Measurements from ENCODE around the gene FAXC.

The FAXC gene

DNA sequence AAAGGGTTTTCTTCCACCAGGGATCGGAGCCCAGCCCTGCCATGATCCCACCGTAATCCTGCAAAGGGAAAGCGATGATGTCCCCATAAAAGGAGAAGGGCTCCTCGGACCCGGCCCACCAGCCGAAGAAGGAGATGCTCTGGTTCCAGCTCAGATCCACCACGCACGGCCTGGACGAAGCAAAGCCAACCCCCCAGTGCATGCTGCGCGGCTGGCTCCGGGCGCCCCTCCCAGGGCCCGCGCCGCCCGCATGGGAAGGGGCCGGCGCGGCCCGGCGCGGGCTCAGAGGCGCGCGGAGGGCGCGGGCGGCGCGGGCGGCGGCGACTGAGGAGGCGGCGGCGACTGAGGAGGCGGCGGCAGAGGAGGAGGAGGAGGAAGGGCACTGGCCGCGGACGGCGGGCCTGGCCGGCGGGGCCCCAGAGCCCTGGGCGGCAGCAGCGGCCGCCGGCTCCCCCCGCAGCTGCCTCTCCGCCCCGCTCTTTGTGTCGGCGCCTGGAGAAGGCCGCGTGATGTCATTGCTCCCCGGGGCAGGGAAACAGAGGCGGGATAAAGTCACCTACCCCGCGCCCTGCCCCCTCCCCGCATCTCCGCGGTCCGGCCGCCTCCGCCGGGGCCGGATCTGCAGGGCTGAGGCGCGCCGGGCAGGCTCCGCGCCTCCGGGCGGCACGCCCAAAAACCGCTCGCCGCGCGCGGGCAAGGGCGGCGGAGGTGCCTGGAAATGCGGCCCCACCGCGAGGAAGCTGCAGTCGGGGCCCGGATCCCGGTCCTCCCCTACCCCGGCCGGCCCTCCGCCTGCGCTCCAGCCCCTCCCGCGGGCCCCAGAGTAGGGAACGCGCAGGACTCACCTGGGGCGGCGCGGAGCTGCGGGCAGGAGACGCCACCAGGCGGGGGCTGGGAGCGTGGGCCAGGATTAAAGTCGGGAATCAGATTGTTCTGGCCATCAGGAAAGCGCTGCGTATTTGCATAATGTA, at the start of gene FAXC:
FAXC (minus strand) TSS at position 504 of the 971 bp plus-strand sequence; CDS start at position 202, 302 bp downstream.
- peak; percentile 8 for DNase-seq

DNA sequence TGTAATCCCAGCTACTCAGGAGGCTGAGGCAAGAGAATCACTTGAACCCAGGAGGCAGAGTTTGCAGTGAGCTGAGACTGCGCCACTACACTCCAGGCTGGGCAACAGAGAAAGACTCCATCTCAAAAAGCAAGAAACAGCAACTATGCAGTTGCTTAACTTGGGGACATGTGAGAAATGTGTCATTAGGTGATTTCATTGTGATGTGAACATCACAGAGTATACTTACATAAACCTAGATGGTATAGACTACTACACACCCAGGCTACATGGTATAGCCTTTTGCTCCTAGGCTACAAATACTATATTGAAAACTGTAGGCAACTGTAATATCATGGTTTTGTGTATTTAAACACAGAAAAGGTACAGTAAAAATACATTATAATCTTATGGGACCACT, 47.8 kb upstream of the FAXC start:
- DNase-seq, result no peak

DNA sequence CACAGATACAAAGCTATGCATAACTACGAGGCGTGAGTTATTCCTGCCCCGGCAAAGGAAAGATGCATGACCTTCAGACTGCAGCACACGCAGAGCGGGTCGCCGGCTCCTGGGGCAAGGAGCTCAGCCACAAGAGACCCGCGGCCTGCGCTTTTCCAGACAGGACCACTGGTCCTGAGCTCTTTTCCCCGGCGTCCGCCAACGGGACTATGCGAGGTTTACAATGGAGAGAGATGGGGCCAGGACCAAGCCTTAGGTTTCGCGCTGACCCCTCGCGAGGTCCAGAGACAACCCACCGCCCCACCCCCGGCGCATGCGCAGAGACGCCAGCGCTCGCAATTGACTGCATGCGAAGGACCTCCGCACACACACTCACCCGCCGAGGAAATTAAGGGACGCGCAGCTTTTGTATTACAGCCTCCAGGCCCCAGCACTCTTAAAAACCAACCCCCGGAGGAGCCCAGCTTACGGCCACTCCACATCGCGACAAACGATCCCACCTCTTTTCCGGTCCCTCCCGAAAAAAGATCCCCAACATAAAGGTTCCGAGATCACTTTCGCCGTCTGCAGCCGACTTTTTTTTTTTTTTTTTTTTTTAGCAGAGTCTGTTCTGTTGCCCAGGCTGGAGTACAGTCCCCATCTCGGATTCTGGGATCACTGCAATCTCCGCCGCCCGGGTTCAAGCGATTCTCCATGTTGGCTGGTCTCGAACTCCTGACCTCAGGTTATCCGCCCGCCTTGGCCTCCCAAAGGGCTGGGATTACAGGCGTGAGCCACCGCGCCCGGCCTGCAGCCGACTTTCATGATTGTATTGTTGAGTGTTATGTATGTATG, 44.4 kb upstream of the FAXC start, which contains the start of gene COQ3:
COQ3 (minus strand) TSS at position 498 of the 834 bp plus-strand sequence; CDS start at position 482, 16 bp downstream.
- DNase-seq, result peak; percentile 76

- no peak for DNase-seq
Measured at GRCh38 chr6:99393366-99393697, 43.9 kb upstream of the FAXC start.

DNA sequence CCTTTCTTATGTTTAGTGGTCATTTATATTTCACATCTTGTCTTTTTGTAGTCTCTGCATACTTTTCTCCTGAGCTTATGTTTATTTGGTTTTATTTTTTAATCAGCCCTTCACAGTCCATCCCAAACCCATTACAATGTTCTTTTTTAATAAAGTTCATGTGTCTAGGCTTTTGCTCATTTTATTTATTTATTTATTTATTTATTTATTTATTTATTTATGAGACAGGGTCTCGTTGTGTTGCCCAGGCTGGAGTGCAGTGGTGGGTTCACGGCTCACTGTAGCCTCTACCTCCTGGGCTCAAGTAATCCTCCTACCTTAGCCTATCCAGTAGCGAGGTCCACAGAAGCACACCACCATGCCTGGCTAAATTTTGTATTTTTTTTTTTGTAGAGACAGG, 41.4 kb upstream of the FAXC start:
- no peak for DNase-seq

DNA sequence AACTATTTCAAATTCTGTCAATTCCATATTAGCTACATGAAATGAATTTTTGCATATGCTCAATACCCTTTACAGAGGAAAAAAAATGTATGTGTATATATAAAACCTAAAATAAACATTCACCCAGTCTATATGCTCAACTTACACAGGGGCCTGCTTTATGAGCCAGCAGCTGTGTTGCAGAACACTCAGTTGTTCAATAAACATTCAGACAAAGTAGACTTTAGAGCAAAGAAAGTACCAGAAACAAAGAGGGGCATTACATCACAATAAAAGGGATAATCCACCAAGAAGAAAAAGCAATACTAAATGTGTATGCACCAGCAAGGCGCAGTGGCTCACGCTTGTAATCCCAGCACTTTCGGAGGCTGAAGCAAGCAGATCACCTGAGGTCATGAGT, 35.0 kb upstream of the FAXC start:
- DNase-seq, result no peak

- DNase-seq, result no peak
Measured at GRCh38 chr6:99378636-99379035, 29.2 kb upstream of the FAXC start.

DNA sequence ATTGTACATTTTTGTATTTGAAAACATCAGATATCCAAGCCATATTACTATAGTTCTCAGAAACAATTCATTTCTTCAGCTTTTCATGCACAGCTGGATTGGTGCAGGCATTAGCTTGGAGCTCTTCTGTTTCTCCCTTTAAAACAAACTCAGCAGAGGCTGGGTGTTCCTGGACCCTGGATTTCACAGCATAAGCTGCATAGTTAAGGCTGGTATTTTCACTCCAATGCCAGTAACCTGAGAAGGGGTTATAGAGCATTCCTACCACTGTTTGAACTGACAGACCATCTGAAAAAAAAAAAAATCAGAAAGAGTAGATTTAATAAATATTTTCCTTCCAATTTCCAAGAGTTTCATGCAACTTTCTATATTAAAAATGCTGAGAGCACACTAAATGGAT, 20.1 kb upstream of the FAXC start:
- DNase-seq, result no peak

- no peak for DNase-seq
Measured at GRCh38 chr6:99366852-99367251, 17.4 kb upstream of the FAXC start.

DNA sequence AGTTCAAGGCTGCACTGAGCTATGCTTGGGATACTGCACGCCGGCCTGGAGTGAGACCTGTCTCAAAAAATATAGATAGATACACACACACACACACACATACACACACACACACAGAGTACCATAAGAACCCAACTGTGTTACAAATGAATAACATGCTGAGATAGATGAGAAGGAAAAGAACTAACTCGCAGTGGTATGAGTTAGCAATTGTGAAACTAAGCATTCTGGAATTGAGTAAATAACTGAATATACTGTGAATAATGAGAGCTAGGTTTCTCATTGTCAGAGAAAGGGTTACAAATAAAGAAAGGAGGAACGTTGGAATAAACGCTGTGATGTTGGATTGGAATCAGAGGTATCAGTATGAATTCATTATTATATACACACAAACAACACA, 14.6 kb upstream of the FAXC start:
- DNase-seq, result no peak

GRCh38 chr6:99362678-99363268, 13.3 kb upstream of the FAXC start:
- no peak for DNase-seq

- no peak for DNase-seq
Measured at GRCh38 chr6:99359800-99360199, 10.3 kb upstream of the FAXC start.

DNA sequence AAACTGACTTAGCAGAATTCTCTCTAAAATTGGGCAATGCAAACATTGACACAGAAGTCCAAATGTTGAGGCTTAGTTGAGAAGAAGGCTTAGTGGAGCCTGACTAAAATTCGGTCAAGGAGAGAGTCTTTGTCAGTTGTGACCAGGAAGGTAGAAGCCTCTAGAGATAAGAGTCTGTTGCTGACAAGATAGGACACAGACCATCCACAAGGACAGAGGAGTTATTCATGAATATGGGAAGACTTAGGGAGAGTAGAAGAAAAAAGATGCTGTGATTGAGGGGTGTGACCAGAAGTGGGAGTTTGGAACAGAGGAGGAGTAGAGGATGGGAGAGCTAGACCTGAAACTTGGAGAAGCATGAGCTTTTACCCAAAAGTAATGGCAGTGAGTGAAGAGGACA, 7.2 kb upstream of the FAXC start:
- no peak for DNase-seq

- no peak for DNase-seq
Measured at GRCh38 chr6:99354983-99355382, 5.5 kb upstream of the FAXC start.

GRCh38 chr6:99353126-99353525, 3.7 kb upstream of the FAXC start:
- no peak for DNase-seq

DNA sequence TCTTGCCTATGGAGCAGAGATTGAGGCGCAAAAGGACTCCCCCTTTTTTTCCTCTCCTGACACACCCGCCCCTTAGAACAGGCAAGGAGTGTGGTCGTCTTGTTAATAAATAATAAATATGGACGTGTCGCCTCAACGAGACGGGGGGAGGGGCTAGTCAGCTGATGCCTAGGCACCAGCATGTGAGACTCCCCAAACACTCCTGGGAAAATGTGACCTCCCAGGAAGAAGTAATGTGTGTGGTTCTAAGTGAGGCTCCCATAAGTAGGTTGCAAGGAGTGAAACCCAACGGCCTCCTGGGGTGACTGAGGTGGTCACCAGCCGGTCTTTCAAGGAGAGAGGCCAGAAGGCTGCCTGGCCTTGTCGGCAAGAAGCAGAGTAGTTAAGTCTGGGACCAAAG, 1.1 kb upstream of the FAXC start:
- DNase-seq, result no peak

- DNase-seq, result no peak
Measured at GRCh38 chr6:99348288-99349170, 945 bp downstream of the FAXC start.

GRCh38 chr6:99347804-99348203, 1.7 kb downstream of the FAXC start:
- DNase-seq, result no peak

DNA sequence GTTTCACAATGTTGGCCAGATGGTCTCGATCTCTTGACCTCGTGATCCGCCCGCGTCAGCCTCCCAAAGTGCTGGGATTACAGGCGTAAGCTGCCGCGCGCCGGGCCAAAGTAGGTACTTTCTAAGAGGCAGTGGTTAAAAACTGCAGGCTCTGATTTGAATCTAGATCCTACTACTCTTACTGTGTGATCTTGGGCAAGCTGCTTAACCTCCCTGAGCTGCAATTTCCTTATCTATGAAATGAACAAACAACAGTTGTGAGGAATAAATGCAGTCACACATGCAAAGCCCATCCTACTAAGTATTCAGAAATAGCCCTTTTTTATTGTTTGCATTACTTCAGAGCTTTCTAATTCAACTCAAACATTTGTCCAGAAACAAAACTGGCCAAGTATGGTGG, 2.9 kb downstream of the FAXC start:
- DNase-seq, result no peak

GRCh38 chr6:99345164-99345563, 4.3 kb downstream of the FAXC start:
- no peak for DNase-seq

- DNase-seq, result no peak
Measured at GRCh38 chr6:99344289-99344688, 5.2 kb downstream of the FAXC start.

GRCh38 chr6:99341862-99342455, 7.5 kb downstream of the FAXC start:
- DNase-seq, result no peak

Measured in amniotic stem cell (primary cell).